NCI-H69 (cell line): ENCODE data around the gene OAS2.

Source experiments
- DNase-seq: peaks from one replicate; lab custom pipeline; 2025; lab: John Stamatoyannopoulos, UW

The OAS2 gene

GRCh38 chr12:113057565-113058485 lies 79.5 kb downstream of the OAS2 start:
- no peak for DNase-seq

DNA sequence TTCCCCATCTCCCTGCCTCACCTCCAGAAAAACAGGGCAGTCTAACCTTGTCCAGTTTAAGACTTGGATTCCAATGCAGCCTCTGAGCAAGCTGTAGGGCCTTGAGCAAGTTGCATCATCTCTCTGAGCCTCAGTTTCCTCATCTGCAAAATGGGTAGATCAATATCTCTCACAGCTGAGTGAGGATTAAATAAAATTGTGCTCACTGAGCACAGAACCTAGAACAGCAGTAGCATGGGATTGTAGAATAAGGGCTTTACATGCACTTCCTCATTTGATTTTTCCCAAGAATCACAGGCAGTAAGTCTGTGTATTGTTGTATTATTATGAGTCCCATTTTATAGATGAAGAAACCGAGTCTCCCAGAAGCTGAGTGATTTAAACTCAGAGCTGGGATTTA lies 80.2 kb downstream of the OAS2 start:
- DNase-seq: no peak

DNA sequence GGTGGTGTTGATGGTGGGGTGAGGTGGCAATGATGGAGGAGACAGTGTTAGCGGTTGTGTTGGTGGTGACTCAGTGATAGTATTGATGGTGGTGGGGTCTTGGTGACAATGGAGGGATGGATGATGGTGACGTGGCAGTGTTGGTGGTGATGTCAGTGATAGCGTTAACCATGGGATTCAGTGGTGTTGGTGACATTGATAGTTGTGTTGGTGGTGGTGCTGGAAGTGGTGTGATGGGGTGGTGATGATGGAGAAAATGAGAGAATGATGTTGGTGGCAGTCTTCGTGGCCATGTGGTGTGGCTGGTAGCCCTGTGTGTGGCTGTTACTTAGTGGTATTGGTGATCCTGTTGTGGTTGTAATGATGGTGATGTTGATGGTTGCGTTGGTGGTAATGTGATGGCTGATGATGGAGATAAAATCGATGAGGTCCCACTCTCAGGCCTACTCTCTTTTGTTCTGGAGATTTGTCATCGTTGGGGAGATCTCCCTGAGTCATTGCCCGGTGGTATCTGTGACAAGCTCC lies 80.8 kb downstream of the OAS2 start:
- DNase-seq: no peak

GRCh38 chr12:113060336-113060960 lies 82.1 kb downstream of the OAS2 start:
- no peak for DNase-seq

DNA sequence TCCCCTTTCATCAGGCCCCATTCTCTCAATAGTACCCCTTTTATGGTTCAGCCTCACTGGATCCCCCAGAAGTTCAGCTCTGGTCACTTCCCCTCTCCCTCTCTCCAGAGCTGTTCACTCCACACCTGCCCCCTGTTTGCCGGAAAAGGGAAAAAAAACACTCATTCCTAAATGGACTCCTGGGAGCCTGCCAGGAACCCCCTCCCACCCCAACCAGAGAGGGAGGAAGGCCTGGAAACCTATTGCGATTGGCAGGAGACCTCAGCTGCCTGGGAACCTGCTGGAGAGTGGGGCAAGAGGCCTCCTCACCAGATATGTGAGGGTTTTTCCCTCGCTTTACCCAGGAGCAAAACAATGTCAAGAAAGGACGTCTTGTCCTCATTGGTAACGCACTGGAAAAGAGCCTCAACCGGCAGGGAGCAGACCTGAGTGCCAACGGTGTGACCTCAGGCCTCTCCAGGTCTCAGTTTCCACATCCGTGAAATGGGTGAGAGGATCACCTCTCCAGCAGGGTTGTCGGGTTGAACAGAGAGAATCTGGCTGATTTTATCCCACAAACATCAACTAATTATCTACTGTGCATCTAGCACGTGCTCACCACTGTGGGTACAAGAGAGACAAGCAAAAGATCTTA lies 82.9 kb downstream of the OAS2 start:
- DNase-seq: peak; percentile 80
